Endothelial cell of umbilical vein (primary cell): Measurements from ENCODE around the gene TMEFF2. TPM values are rescaled to one million over a fixed set of nuclear protein-coding genes. Genes with fewer than 3 reads are reported as not detected.

Experiments
- BruUV-seq: library from RNA; stranded (reverse); fragments of 400-500 nt; replicated peaks from 2 replicates; lab custom pipeline; 2021; lab: Mats Ljungman, UMichigan
- CTCF ChIA-PET: fragments of 300-600, 350-600 bp; sonication (Branson Sonifier 250); formaldehyde crosslinking; loops from one replicate; lab custom pipeline; 2021; ENCODE audit warnings: antibody characterized with exemption, inconsistent platforms; lab: Charles Lee
- POLR2A ChIA-PET: fragments of 300-600, 350-600 bp; sonication (Branson Sonifier 250); formaldehyde crosslinking; loops from one replicate; lab custom pipeline; 2021; ENCODE audit warnings: antibody characterized with exemption, inconsistent platforms; lab: Charles Lee
- DNase-seq: peaks from one replicate; pipeline ENCODE4 v3.0.0-alpha.2; 2011; ENCODE audit warnings: low read depth, low spot score
- FAIRE-seq: peaks from 2 replicates; lab custom pipeline; 2011; peaks lifted over from hg19 to GRCh38; lab: Jason Lieb, UNC
- H2AFZ ChIP-seq: 2 replicates; pipeline ENCODE4 v1.6.0; 2012; ENCODE audit warnings: low read depth, low read length, control low read depth, inconsistent platforms
- H3K27ac ChIP-seq: 2 replicates; pipeline ENCODE4 v1.5.1; 2011; ENCODE audit warnings: low read depth, mild to moderate bottlenecking, control low read depth, low read length, moderate library complexity; ENCODE audit not compliant: insufficient read depth
- H3K27me3 ChIP-seq, 2 experiments: 2 replicates each; pipeline versions ENCODE4 v1.6.0 to v1.6.1; 2011; ENCODE audit warnings: low read length in 2 of 2, mixed read lengths in 1 of 2; ENCODE audit not compliant: control insufficient read depth in 2 of 2, insufficient read depth in 2 of 2
- H3K36me3 ChIP-seq, 2 experiments: 2 replicates in 1 of 2; 3 replicates in 1 of 2; pipeline ENCODE4 v1.5.1; 2011; ENCODE audit warnings: low read length in 2 of 2, mild to moderate bottlenecking in 1 of 2, moderate library complexity in 1 of 2; ENCODE audit not compliant: control insufficient read depth in 2 of 2, insufficient read depth in 2 of 2; ENCODE audit errors: extremely low read depth in 1 of 2
- H3K4me1 ChIP-seq: 3 replicates; pipeline ENCODE4 v1.5.1; 2011; ENCODE audit warnings: mild to moderate bottlenecking, low read length; ENCODE audit not compliant: control insufficient read depth, insufficient read depth; ENCODE audit errors: extremely low read depth
- H3K4me2 ChIP-seq: 2 replicates; pipeline ENCODE4 v1.6.1; 2011; ENCODE audit warnings: low read length, control low read depth, mixed read lengths; ENCODE audit not compliant: insufficient read depth
- H3K4me3 ChIP-seq, 3 experiments: fragments of 200-600 bp in 1 of 3; sonication (generic), shearing (Covaris generic) in 1 of 3; replicated peaks in 1 of 3; 2 replicates each; pipeline ENCODE4 v1.5.1; 2011 to 2016; ENCODE audit warnings: control low read depth in 3 of 3, low read length in 3 of 3, mild to moderate bottlenecking in 2 of 3, inconsistent platforms in 1 of 3, low read depth in 1 of 3, moderate library complexity in 1 of 3; ENCODE audit not compliant: insufficient read depth in 1 of 3
- H3K79me2 ChIP-seq: 2 replicates; pipeline ENCODE4 v1.6.0; 2012; ENCODE audit warnings: low read length, inconsistent platforms; ENCODE audit not compliant: control insufficient read depth, insufficient read depth
- H3K9ac ChIP-seq: replicated peaks from 2 replicates; pipeline ENCODE3; 2011; ENCODE audit warnings: low read length, control low read depth; ENCODE audit not compliant: insufficient read depth; ENCODE audit errors: extremely low read depth
- H3K9me1 ChIP-seq: replicated peaks from 3 replicates; pipeline ENCODE4 v1.6.0; 2011; ENCODE audit warnings: mild to moderate bottlenecking, low read length; ENCODE audit not compliant: control insufficient read depth, insufficient read depth; ENCODE audit errors: extremely low read depth
- H3K9me3 ChIP-seq: replicated peaks from 2 replicates; pipeline ENCODE4 v1.5.1; 2012; ENCODE audit warnings: low read length, inconsistent platforms; ENCODE audit not compliant: control insufficient read depth, insufficient read depth
- H4K20me1 ChIP-seq: replicated peaks from 2 replicates; pipeline ENCODE3; 2011; ENCODE audit warnings: mild to moderate bottlenecking, low read length; ENCODE audit not compliant: control insufficient read depth, insufficient read depth; ENCODE audit errors: extremely low read depth
- FOS ChIP-seq: IDR thresholded peaks from 2 replicates; pipeline ENCODE4 v1.6.1; 2011; ENCODE audit warnings: mild to moderate bottlenecking, low read length, moderate library complexity, borderline replicate concordance; ENCODE audit not compliant: insufficient read depth
- GATA2 ChIP-seq: IDR thresholded peaks from 2 replicates; pipeline ENCODE4 v1.7.0; 2011; ENCODE audit warnings: low read depth, mild to moderate bottlenecking, moderate library complexity, mixed read lengths, low read length; ENCODE audit not compliant: insufficient read length, insufficient read depth
- JUN ChIP-seq: IDR thresholded peaks from 2 replicates; pipeline ENCODE4 v1.6.1; 2011; ENCODE audit warnings: borderline replicate concordance, low read depth; ENCODE audit not compliant: insufficient read length, insufficient read depth
- MAX ChIP-seq: IDR thresholded peaks from 2 replicates; pipeline ENCODE4 v1.6.1; 2011; ENCODE audit not compliant: insufficient read depth, insufficient read length
- MYC ChIP-seq: IDR thresholded peaks from one replicate; pipeline ENCODE4 v1.6.1; 2011; ENCODE audit warnings: mild to moderate bottlenecking, low read depth, low read length
- POLR2A ChIP-seq: IDR thresholded peaks from 2 replicates; pipeline ENCODE4 v1.6.1; 2012; ENCODE audit warnings: low read depth, mild to moderate bottlenecking, control low read depth, low read length
- POLR2AphosphoS5 ChIP-seq: IDR thresholded peaks from 2 replicates; pipeline ENCODE4 v1.6.1; 2012; ENCODE audit warnings: low read depth, mild to moderate bottlenecking, control low read depth, low read length, moderate library complexity; ENCODE audit not compliant: insufficient read depth
- dilution Hi-C: fragments of 300-500 bp; cut with MboI; formaldehyde crosslinking; loops from one replicate; pipeline ENCODE4 v1.15.0; 2019; ENCODE audit warnings: low sequenced_read_pairs; ENCODE audit not compliant: extremely low pct_ligation_motif_present
- intact Hi-C: fragments of 100-400 bp; cut with micrococcal nuclease; formaldehyde crosslinking; loops from one replicate; pipeline ENCODE4 v1.10.0; 2022
- polyA plus RNA-seq, 4 experiments: library from polyadenylated mRNA; depleted of rRNA in 3 of 4; stranded (reverse) in 3 of 4; unstranded in 1 of 4; fragments of >200 nt; gene quantifications; 2 replicates each; pipeline versions ENCODE4 v1.2.1 to v1.2.3, GENCODE V29; 2011 to 2012; ENCODE audit warnings: missing spikeins in 1 of 4
- total RNA-seq: library from RNA; stranded (reverse); gene quantifications from 2 replicates; pipeline ENCODE4 v1.2.3, GENCODE V29; 2021
- TF ChIP-seq, protein P1 (sequence below), 2 donors: IDR thresholded peaks; 1 replicate in 1 of 2; 2 replicates in 1 of 2; pipeline ENCODE4 v1.5.1; 2011; ENCODE audit warnings: low read length in 2 of 2, mild to moderate bottlenecking in 2 of 2, moderate library complexity in 2 of 2, control low read depth in 1 of 2, inconsistent platforms in 1 of 2, low read depth in 1 of 2; ENCODE audit not compliant: insufficient read depth in 1 of 2; ENCODE audit errors: extremely low read depth in 1 of 2

Gene TMEFF2
- total and polyA plus RNA-seq, 2 donors (not counting 3 experiments of a cell fraction or from before 2014, with no cell fraction given): 0.18 to 0.20 TPM

DNA sequence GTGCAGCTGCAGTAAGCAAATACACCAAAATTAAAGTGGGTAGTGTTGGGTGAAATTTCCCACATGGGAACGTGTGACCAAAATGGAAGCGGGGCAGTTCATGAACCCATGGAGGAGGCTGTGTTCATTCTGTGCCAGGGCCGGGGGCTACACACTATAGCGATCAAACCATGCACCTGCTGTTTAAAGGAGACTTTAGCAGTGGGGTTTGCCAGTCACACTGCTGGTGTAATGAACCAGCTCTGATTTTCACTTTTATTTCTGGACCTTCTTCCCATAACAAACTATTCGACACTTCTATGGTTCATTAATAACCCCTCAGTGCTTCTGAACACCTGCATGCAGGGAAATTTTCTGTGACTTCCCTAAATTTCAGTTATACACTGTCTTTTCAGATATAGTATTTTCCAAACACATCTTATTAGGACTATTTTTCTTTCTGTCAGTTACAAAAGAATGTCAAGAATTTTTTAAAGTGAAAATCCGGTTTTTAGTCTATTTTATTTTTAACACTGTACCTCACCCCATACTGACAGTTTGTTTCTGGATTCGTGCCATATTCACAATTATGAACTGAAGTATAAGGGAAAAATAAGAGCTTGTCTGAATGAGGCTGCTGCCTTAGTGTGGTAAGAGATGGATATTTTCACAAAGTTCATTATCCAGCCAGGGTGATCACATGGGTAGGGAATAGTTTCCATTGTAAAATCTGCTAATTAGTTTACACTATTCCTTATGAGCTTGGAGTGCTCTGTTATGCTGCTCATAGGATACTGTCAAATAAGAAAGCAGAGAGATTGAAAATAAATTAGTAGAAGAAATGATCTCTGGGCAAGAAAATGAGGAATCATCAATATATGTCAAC, 236.5 kb downstream of the TMEFF2 start:
- no peaks in the 10 kb centered on the region for H3K79me2 ChIP-seq
- no peak overlapping the region for H3K4me3 ChIP-seq
- no peak for TF ChIP-seq JUN
- DNase-seq (peak; percentile 71), FAIRE-seq (no peak)
- no peaks in the 10 kb centered on the region for H3K36me3 ChIP-seq
- no peak overlapping the region for H3K4me2 ChIP-seq
- no peaks in the 10 kb centered on the region for H4K20me1 ChIP-seq
- no peak overlapping the region for H3K27ac ChIP-seq
- intact Hi-C loops (no loop called here), dilution Hi-C loops (no loop called here)
- no peaks in the 10 kb centered on the region for H3K9me3 ChIP-seq
- H2AFZ ChIP-seq: no peak overlapping the region
- peaks cover 21% of the 10 kb centered on the region for H3K4me1 ChIP-seq
- no peak overlapping the region for H3K9ac ChIP-seq
- POLR2A ChIA-PET: no interaction called here
- H3K27me3 ChIP-seq: no peaks in the 10 kb centered on the region
- CTCF ChIA-PET: interaction anchor here (0.7 to 2.5 kb wide), 11 partner anchors 9 to 204 kb away, joined by 3 to 10 read pairs (median 3); partner anchors contain the start of gene CAVIN2
- H3K9me1 ChIP-seq: no peaks in the 10 kb centered on the region
- no TSS peak for BruUV-seq

GRCh38 chr2:191954451-191954850, 240.3 kb downstream of the TMEFF2 start:
- Histone ChIP-seq H3K36me3 (no peaks in the 10 kb centered on the region), H3K4me1 (peaks cover 15% of the 10 kb centered on the region), H3K27ac (no peak overlapping the region), H3K9me3 (no peaks in the 10 kb centered on the region), H3K4me3 (no peak overlapping the region), H3K27me3 (no peaks in the 10 kb centered on the region), H2AFZ (no peak overlapping the region), H3K4me2 (no peak overlapping the region), H3K9ac (no peak overlapping the region), H3K79me2 (no peaks in the 10 kb centered on the region), H4K20me1 (no peaks in the 10 kb centered on the region), H3K9me1 (no peaks in the 10 kb centered on the region)
- FAIRE-seq: no peak
- intact Hi-C loops (no loop called here), dilution Hi-C loops (no loop called here)
- BruUV-seq: no TSS peak
- TF ChIP-seq JUN (no peak), MAX (no peak), MYC (no peak), POLR2AphosphoS5 (no peak), GATA2 (no peak), FOS (no peak), POLR2A (no peak)
- TF ChIP-seq, protein P1, sequence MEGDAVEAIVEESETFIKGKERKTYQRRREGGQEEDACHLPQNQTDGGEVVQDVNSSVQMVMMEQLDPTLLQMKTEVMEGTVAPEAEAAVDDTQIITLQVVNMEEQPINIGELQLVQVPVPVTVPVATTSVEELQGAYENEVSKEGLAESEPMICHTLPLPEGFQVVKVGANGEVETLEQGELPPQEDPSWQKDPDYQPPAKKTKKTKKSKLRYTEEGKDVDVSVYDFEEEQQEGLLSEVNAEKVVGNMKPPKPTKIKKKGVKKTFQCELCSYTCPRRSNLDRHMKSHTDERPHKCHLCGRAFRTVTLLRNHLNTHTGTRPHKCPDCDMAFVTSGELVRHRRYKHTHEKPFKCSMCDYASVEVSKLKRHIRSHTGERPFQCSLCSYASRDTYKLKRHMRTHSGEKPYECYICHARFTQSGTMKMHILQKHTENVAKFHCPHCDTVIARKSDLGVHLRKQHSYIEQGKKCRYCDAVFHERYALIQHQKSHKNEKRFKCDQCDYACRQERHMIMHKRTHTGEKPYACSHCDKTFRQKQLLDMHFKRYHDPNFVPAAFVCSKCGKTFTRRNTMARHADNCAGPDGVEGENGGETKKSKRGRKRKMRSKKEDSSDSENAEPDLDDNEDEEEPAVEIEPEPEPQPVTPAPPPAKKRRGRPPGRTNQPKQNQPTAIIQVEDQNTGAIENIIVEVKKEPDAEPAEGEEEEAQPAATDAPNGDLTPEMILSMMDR (IDR thresholded peaks at IDR 0.05; ENCODE audit: extremely low read depth in 1 of 2, insufficient read depth in 1 of 2, low read depth in 1 of 2, low read length in 2 of 2): no peak
- POLR2A ChIA-PET: no interaction called here
- CTCF ChIA-PET: interaction anchor here (1.1 kb wide), 1 partner anchor 11 kb away, joined by 3 read pairs; no protein-coding TSS in a partner anchor
- no peak for DNase-seq
